GM19023 (cell line): ENCODE data around the gene RNF126.

Experiments used
- ATAC-seq: cut with Tn5 transposase; IDR thresholded peaks from one replicate; pipeline ENCODE4 v1.9.1; 2021; ENCODE audit warnings: mild to moderate bottlenecking, moderate library complexity; ENCODE audit not compliant: unreplicated experiment

Gene RNF126

DNA sequence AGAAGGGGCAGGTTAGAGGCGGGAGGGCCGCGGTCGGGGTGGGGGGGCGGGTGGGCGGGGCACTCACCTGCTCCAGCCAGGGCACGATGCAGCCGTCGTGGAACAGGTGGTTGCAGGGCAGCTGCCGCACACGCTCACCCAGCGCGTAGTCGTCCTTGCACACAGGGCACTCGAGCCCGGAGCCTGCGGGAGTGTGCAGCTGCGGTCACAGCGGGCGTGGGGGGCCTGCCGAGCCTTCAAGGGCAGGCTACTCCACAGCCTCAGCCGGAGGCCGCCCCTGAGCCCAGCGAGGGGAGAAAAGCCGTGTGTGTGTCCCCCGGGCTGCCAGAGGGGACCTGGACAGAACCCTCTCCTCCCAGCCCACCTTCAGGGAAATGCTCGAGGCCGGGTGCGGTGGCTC, 14.7 kb downstream of the RNF126 start:
- ATAC-seq, result no peak

GRCh38 chr19:647566-648284, 15.3 kb downstream of the RNF126 start:
- no peak for ATAC-seq

GRCh38 chr19:646779-647565, 16.0 kb downstream of the RNF126 start:
- ATAC-seq, result no peak

- ATAC-seq, result no peak
Measured at GRCh38 chr19:645912-646778, 16.9 kb downstream of the RNF126 start.

GRCh38 chr19:644789-645188, 18.2 kb downstream of the RNF126 start:
- no peak for ATAC-seq

GRCh38 chr19:644363-644762, 18.7 kb downstream of the RNF126 start:
- no peak for ATAC-seq

- no peak for ATAC-seq
Measured at GRCh38 chr19:643736-644135, 19.3 kb downstream of the RNF126 start.

DNA sequence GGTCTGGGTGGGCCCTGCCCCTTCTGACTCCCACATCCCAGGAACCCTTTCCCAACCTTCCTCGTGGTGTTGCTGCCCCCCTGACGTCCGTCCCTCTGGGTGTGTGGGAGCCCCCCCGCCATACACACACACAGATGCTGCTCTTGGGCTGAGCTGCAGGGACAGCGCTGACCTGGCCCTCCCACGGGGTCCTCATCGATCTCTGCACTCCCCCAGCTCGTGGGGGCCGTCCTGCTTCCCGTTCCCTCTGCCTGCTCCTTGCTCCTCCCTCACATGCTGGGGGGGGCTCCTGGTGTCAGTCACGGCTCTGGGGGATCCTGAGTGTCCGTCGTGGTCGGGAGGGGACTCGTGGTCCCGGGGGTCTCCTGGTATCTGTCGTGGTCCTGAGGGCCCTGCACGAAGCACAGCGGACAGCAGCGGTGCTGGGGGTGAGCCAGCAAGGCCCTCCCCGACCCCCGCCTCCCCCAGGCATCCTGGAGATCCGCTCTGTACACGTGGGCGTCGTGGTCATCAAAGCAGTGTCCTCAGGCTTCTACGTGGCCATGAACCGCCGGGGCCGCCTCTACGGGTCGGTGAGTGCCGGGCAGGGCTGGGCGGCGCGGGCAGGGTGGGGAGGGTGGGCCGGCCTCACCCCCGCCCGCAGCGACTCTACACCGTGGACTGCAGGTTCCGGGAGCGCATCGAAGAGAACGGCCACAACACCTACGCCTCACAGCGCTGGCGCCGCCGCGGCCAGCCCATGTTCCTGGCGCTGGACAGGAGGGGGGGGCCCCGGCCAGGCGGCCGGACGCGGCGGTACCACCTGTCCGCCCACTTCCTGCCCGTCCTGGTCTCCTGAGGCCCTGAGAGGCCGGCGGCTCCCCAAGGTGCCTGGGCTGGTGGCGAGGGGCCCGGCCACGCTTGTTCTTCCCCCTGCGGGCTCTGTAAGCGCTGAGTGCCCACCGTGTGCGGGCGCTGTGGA, 20.0 kb downstream of the RNF126 start:
- ATAC-seq, result no peak

DNA sequence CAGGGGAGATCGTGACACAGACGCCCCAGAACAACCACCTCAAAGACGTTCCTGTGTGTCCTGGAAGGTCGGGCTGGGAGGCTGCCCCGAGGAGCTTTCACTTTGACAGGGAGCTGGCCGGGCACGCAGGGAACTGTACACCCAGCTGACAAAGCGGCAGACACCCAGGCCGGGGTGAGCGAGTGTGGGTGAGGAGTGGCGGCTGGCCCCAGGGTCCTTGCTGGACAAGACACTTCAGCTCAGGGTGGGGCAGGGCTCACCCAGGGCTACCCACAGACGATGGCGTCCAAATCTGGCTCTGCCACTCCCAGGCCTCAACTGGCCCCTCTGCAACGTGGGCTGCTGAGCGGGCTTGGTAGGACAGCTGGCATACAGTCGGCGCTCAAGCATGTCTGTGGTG, 21.3 kb downstream of the RNF126 start:
- ATAC-seq, result no peak

DNA sequence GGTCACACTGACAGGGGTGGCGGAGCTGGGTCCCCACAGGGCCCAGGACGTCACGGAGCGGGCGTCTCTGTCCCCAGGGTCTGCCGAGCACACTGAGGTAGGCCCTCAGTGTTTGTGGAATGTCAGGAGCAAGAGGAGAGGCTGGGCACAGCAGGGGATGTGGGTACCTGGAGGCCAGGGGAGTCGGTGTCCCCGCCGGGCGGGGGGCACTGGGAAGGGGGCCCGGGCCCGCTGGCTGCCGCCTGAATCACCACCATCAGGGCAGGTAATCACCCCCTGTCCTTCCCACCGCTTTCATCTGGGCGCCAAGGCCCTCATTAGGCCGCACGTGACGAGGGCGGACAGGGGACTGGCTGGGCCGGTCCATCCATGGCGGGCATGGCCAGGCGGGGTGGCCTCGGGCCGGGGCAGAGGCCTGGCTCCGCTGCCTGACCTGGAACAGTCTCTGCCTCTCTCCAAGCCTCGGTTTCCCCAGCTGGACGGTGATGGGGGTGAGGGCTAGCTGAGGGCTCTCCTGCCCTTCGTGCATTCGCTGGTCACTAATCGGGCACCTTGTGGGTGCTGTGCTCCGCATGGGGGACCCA, 22.3 kb downstream of the RNF126 start:
- ATAC-seq, result no peak

DNA sequence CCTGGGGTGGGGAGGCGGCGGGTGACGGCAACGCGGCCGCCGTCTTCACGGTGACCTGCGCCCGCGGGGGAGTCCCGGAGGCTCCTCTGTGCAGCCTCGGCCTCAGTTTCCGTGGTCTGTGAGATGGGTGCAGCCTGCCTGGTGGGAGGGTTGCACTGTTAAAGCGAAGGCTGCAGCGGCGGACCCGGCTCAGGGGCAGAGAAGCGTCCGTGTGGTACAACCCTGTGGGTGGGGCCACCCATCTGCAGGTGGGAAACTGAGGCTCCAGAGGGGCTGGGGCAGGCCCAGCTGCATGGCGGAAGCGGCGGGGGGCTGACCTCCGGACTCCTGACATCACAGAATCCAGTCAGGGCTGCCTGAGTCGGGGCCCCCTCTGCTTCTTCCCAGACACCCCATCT, 22.9 kb downstream of the RNF126 start:
- no peak for ATAC-seq

DNA sequence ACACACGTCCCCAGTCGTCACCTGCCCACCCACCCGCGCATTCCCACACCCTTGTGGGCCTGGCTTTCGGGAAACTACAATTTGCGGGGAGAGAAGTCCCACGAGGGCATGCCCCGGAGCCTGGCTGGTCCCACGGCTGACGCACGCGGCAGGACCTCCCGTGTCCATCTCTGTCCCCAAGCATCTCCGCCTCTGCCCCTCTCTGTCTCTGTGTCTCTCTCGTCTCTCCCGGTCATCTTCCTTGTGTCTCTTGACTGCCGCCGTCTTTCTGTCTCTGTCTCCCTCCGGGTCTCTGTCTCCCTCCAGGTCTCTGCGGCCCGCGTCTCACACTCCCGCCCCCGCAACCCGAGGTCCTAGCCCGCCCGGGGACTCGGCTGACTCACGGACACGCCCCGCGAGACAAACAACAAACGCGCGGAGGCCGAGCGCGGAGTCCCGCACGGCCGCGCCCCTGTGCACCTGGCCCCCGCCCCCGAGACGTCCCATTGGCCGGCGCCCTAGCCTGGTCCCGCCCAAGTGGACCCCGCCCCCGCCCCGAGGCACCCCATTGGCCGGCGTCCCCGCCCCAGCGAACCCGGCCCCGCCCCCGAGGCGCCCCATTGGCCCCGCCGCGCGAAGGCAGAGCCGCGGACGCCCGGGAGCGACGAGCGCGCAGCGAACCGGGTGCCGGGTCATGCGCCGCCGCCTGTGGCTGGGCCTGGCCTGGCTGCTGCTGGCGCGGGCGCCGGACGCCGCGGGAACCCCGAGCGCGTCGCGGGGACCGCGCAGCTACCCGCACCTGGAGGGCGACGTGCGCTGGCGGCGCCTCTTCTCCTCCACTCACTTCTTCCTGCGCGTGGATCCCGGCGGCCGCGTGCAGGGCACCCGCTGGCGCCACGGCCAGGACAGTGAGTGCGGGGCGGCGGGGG, 23.5 kb downstream of the RNF126 start, which contains the start of gene FGF22:
Gene FGF22, plus strand, starts transcription at position 627 of the 908 bp plus-strand sequence. Its CDS starts 47 bp downstream, at position 674.
- peak; percentile 42 for ATAC-seq

DNA sequence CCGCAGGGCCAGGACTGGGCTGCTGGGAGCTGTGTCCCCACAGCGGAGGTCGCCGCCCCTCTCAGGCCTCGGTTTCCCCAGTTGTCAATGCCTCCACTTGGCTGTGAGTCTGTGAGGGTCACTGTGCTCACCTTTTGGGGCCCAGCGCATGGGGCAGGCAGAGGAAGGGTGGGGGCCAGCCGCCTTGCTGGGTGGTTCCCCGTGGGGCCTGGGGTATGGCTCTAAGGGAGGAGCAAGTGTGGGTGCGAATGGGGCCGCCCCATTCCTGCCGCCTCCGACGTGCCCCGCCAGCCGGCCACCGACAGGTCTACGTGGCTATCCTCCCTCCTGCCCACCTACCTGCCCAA, 24.1 kb downstream of the RNF126 start:
- no peak for ATAC-seq

DNA sequence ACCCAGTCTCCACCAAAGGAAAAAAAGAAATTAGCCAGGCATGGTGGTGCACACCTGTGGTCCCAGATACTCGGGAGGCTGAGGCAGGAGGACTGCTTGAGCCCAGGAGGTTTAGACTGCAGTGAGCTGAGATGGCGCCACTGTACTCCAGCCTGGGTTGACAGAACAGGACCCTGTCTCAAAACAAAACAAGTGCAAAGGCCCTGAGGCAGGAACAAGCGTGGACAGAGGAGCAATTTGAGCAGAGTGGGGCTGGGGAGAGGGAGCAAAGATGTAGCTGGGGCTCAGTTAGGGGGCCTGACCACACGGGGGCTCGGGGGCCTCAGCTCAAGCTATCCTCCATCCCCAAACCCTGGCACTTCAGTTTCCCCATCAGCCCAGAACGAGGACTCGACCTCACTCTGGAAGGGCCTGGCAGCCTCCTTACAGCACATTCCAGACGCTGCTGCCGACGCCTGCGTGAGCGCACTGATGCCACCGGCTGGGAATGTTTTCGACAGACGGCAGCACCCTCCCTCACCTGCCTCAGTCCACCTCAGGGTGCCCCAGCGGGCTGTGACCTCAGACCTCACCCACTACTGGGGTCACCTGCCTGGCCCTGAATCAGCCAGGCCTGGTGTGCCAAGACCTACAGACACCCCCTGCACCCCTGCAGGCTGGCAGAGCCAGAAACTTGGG, 27.9 kb downstream of the RNF126 start:
- ATAC-seq, result no peak

DNA sequence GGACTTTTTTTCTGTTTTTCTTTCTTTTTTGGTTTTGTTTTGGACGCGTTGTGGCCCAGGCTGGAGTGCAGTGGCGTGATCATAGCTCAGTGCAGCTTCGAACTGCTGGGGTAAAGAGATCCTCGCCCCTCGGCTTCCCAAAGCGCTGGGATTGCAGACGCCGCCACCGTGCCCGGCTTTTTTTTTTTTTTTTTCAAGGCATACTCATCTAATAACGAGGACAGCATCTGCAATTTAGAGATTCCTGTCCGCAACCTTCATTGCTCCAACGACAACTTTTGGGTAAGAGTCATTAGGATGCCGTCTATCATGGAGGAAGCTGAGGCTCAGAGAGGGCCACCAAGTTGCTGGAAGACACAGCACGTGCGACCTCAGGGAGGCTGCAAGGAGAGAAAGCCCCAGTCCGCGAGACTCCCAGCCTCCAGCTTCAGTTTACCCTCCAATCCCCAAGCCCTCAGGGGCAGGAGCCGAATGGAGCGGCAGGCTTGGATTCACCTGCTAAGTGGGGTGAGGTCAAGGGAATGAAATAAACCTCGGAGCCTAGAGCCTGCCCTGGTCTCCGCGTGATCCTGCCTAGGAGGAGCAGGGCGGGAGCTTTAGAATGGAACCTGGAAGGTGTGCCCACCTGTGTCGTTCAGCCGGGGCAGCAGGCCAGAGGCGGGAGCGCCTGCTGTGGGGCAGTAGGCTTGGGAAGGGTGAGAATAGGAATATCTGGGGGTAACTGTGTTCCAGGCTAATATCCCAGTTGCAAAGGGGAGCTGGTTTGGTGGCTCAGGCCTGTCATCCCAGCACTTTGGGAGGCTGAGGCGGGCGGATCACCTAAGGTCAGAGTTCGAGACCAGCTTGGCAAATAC, 29.0 kb downstream of the RNF126 start:
- no peak for ATAC-seq

GRCh38 chr19:633068-633785, 29.8 kb downstream of the RNF126 start, which contains the start of gene POLRMT:
Gene POLRMT (minus strand): TSS chr19:633537. CDS start chr19:633512, 25 bp downstream.
- peak; percentile 80 for ATAC-seq
